Liver (tissue), 3 donors: Measurements from ENCODE around the gene SLC2A4.

Experiments used
- EGR1 ChIP-seq, 2 donors: IDR thresholded peaks; 2 replicates each; pipeline ENCODE4 v1.6.1; 2016 to 2018; ENCODE audit warnings: antibody characterized with exemption in 2 of 2, low read depth in 2 of 2
- FOXA1 ChIP-seq: IDR thresholded peaks from 2 replicates; pipeline ENCODE4 v1.6.1; 2016; ENCODE audit warnings: antibody characterized with exemption
- RAD21 ChIP-seq, 2 donors: IDR thresholded peaks; 2 replicates each; pipeline ENCODE4 v1.6.1; 2016; ENCODE audit warnings: antibody characterized with exemption in 2 of 2, mild to moderate bottlenecking in 2 of 2
- SP1 ChIP-seq: IDR thresholded peaks from 2 replicates; pipeline ENCODE4 v1.6.1; 2018; ENCODE audit warnings: antibody characterized with exemption, mild to moderate bottlenecking
- TF ChIP-seq, protein P1 (sequence below): fragments of 150-350 bp; IDR thresholded peaks from 2 replicates; pipeline ENCODE4 v1.5.1; 2017; ENCODE audit warnings: improper control_type of control experiment, low read depth, low read length; ENCODE audit not compliant: missing input control
- TF ChIP-seq, protein P2 (sequence below): IDR thresholded peaks from 2 replicates; pipeline ENCODE4 v1.6.1; 2016; ENCODE audit warnings: antibody characterized with exemption, mild to moderate bottlenecking
- donor health status: healthy.
- donor health status: healthy.

DNA sequence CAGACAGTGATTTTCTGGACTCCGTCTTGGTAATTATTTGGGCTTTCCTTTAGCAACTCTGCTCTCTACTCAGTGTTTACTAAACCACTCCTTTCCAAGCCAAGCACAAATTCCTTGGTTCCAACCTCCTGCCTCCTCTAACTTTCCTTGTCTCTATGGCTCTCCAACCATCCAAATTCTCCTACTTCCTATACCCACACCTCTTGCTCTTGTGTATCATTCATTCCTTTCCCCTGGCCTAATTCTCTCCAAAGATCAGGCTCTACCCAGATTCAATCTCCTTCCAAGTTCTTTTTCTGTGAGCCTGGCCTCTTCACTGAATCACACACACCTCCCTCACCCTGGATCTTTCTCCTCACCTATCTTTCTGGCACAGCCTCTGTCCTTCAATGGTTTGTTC is 46.5 kb downstream of the SLC2A4 start:
- TF ChIP-seq, protein P1, sequence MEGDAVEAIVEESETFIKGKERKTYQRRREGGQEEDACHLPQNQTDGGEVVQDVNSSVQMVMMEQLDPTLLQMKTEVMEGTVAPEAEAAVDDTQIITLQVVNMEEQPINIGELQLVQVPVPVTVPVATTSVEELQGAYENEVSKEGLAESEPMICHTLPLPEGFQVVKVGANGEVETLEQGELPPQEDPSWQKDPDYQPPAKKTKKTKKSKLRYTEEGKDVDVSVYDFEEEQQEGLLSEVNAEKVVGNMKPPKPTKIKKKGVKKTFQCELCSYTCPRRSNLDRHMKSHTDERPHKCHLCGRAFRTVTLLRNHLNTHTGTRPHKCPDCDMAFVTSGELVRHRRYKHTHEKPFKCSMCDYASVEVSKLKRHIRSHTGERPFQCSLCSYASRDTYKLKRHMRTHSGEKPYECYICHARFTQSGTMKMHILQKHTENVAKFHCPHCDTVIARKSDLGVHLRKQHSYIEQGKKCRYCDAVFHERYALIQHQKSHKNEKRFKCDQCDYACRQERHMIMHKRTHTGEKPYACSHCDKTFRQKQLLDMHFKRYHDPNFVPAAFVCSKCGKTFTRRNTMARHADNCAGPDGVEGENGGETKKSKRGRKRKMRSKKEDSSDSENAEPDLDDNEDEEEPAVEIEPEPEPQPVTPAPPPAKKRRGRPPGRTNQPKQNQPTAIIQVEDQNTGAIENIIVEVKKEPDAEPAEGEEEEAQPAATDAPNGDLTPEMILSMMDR: no peak
- TF ChIP-seq RAD21 (IDR thresholded peaks at IDR 0.05) (no peak), SP1 (no peak), FOXA1 (no peak), EGR1 (IDR thresholded peaks at IDR 0.05; ENCODE audit: low read depth in 2 of 2) (no peak)
- TF ChIP-seq, protein P2, sequence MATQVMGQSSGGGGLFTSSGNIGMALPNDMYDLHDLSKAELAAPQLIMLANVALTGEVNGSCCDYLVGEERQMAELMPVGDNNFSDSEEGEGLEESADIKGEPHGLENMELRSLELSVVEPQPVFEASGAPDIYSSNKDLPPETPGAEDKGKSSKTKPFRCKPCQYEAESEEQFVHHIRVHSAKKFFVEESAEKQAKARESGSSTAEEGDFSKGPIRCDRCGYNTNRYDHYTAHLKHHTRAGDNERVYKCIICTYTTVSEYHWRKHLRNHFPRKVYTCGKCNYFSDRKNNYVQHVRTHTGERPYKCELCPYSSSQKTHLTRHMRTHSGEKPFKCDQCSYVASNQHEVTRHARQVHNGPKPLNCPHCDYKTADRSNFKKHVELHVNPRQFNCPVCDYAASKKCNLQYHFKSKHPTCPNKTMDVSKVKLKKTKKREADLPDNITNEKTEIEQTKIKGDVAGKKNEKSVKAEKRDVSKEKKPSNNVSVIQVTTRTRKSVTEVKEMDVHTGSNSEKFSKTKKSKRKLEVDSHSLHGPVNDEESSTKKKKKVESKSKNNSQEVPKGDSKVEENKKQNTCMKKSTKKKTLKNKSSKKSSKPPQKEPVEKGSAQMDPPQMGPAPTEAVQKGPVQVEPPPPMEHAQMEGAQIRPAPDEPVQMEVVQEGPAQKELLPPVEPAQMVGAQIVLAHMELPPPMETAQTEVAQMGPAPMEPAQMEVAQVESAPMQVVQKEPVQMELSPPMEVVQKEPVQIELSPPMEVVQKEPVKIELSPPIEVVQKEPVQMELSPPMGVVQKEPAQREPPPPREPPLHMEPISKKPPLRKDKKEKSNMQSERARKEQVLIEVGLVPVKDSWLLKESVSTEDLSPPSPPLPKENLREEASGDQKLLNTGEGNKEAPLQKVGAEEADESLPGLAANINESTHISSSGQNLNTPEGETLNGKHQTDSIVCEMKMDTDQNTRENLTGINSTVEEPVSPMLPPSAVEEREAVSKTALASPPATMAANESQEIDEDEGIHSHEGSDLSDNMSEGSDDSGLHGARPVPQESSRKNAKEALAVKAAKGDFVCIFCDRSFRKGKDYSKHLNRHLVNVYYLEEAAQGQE: no peak
